Uterus (tissue), 2 donors: ENCODE data around the gene C4A.
"Not testable (repeated sequence)": the region's sequence is repeated elsewhere in the genome, so short reads cannot be mapped to it uniquely, and the experiment has no call there.

Experiments
- POLR2A ChIP-seq, 2 donors: fragments of 450-650 bp; IDR thresholded peaks; one replicate each; pipeline ENCODE4 v1.6.1; 2016; ENCODE audit warnings: antibody characterized with exemption in 2 of 2, mild to moderate bottlenecking in 1 of 2, moderate library complexity in 1 of 2
- TF ChIP-seq, protein P1 (sequence below), 4 experiments: fragments of 200-600 bp in 2 of 4; fragments of 450-650 bp in 2 of 4; sonication (generic) in 2 of 4; IDR thresholded peaks; one replicate each; pipeline ENCODE4 v1.5.1; 2016 to 2019; ENCODE audit warnings: antibody characterized with exemption in 4 of 4, mild to moderate bottlenecking in 2 of 4, moderate library complexity in 1 of 4

DNA sequence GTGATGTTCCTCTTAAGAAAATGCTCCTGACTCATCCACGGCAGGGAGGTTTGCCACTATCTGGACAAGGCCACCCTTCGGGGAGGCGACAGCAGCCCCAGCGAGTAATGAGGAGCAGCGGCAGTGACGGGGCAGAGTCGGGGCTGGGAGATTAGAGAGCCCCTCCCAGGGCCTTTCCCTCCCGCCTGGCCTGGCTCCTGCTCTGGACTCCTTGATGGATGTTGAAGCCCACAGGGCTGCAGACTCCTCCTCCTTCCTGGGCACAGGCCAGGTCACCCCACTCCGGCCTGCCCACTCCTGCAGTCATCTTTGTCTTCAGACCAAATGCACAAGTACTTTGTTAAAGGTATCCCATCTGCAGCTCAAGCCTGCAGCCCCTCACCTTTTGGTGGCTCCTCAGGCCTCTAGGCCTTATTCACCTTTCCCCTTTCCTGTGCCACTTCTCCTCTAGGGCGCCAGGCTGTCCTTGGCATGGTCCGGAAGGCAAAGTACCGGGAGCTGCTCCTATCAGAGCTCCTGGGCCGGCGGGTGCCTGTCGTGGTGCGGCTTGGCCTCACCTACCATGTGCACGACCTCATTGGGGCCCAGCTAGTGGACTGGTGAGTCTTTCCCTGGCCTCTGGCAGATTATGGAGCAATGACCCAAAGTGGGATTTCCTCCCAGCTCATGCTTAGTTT is 31.2 kb downstream of the C4A start:
- TF ChIP-seq, protein P1, sequence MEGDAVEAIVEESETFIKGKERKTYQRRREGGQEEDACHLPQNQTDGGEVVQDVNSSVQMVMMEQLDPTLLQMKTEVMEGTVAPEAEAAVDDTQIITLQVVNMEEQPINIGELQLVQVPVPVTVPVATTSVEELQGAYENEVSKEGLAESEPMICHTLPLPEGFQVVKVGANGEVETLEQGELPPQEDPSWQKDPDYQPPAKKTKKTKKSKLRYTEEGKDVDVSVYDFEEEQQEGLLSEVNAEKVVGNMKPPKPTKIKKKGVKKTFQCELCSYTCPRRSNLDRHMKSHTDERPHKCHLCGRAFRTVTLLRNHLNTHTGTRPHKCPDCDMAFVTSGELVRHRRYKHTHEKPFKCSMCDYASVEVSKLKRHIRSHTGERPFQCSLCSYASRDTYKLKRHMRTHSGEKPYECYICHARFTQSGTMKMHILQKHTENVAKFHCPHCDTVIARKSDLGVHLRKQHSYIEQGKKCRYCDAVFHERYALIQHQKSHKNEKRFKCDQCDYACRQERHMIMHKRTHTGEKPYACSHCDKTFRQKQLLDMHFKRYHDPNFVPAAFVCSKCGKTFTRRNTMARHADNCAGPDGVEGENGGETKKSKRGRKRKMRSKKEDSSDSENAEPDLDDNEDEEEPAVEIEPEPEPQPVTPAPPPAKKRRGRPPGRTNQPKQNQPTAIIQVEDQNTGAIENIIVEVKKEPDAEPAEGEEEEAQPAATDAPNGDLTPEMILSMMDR (IDR thresholded peaks at IDR 0.05) = not testable (repeated sequence)
- TF ChIP-seq POLR2A (IDR thresholded peaks at IDR 0.05) = not testable (repeated sequence)
